HG02763 (cell line): ENCODE measurements around the gene ELF3.
"Not testable (repeated sequence)": the region's sequence is repeated elsewhere in the genome, so short reads cannot be mapped to it uniquely, and the experiment has no call there.

Source experiments
- ATAC-seq: cut with Tn5 transposase; IDR thresholded peaks from one replicate; pipeline ENCODE4 v1.9.1; 2021; ENCODE audit warnings: mild to moderate bottlenecking, moderate library complexity; ENCODE audit not compliant: unreplicated experiment

Gene ELF3

DNA sequence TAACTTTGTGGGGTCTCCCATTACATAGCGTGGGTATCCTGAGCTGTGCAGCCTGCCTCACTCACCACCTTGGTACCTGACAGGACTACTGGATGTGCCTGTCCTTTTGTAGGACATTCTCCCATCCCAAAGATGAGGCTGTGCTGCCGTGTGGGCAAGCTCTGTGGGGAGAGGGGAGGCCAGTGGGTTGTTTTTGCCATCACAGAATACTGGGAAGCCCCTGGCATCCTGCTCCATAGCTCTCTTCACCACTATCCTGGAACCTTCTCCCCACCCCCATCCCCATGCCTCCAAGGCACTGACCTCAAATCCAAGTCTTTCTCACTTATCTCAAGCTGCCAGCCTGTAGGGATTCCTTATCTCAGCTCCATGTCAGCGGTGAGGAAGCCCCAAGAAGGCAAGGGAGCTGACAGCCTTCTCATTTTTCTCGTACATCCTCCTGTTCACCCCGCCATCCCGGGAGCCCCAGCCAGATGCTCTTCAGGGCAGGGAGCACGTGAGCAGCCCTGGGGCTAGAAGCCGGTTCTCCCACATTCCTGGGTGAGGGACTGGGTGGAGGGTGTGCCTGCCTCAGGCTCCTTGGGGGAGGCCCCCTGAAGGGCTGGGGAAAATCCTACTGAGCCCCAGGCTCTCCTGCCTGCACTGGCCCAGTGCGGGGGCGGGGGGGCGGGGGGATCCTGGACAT is 2.4 kb upstream of the ELF3 start:
- no peak for ATAC-seq

DNA sequence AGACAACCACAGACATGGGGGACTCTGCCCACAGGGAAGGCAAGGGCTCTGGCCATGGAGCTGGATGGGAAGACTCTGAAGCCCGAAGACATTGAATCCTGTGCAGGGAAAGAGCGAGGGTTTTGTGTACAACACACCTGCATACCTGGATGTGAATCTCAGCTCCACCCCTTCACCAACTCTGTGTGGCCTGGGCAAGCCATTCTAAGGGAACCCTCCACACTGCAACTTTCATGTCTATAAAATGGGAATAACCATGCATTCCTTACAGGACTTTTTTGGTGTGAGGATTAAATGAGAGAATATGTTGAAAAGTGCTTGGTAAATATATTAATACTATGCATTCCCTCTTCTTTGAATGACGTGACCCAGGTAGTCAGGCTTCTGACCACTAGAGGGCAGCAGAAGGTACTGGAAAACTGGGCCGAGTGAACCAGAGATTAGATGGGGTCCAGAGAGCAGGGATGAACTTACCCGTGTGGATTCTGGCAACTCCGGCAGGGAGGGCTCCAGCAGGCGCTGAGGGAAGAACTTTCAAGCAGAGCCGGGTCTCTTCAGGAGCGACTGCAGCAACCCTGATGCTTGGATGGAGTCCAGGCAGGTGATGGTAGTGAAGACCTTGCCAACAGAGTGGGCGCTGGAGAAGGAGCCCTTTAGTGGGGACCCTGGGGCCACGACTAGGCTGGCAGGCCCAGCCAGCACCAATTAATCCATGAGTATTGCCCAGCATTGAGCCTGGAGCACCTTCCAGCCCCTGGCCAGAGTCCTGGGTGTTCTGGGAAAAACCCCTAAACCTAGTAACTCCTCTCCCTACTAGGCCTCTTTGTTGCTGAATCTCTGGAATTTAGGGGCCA is 834 bp upstream of the ELF3 start:
- no peak for ATAC-seq

DNA sequence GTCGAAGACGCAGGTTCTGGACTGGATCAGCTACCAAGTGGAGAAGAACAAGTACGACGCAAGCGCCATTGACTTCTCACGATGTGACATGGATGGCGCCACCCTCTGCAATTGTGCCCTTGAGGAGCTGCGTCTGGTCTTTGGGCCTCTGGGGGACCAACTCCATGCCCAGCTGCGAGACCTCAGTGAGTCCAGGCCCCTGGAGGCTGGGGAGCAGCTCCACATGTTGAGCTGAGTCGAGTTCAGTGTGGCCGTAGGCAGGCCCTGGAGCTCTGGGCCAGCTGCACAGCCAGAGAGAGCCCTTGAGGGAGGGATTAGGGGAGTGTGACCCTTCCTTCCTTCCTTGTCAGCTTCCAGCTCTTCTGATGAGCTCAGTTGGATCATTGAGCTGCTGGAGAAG is 1.6 kb downstream of the ELF3 start:
- ATAC-seq = no peak

DNA sequence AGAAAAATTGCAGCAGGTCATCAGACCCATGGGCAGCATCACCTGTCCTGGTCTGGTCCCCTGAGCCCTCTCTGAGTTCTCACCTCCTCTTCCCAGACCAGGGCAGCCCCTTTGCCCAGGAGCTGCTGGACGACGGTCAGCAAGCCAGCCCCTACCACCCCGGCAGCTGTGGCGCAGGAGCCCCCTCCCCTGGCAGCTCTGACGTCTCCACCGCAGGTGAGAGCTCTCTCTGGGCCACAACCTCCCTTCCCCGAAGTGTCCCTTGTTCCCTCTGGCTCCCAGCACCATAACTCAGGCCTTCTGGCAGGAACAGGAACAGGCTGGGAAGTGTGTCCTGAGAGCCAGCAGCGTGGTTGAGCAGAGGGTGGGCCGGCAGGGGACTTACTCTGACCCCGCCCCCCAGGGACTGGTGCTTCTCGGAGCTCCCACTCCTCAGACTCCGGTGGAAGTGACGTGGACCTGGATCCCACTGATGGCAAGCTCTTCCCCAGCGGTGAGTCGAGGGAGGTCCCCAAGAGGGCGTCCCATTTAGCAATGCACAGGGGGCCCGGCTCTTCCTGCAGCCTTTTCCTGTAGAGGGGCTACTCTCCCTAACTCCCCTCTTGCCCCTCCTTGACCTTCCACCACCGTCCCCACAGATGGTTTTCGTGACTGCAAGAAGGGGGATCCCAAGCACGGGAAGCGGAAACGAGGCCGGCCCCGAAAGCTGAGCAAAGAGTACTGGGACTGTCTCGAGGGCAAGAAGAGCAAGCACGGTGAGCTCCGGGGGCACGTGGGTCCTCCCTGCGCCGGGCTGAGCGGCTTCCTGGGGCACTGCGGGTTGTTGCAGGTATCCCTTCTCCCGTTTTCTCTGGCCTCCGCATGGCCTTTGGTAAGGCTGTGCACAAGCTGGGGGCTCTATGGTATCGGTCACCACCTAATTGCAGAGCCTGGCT is 2.4 kb downstream of the ELF3 start:
- no peak for ATAC-seq

DNA sequence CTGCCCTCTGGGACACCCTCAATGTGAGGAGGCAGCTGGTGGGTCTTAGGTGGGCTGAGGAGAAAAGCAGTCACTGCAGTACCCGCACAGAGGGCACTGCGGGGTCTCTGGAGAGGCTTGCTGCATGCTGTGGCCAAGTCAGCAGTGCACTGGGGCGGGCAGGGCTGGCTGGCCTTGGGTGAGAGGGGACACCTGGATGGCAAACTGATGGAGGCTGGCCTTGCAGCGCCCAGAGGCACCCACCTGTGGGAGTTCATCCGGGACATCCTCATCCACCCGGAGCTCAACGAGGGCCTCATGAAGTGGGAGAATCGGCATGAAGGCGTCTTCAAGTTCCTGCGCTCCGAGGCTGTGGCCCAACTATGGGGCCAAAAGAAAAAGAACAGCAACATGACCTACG is 3.2 kb downstream of the ELF3 start:
- ATAC-seq = no peak

DNA sequence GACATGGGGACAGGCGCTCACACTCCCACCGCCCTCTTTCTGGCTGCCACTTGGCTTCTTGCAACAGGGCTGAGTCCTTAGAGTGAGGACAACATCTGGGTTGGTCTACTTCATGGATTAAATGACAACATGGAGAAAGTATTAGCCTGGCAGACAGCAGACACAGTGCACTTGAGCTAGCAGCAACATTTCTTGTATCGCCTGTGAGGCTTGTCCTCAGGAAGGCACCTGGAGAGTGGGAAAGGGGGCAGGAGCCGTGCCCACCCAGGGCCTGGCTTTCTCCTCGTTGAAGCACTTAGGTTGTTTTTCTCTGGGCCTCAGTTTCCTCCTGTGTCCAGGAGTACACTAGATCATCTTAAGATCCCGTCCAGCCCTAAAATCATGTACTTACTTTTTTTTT is 3.7 kb downstream of the ELF3 start:
- ATAC-seq = no peak

DNA sequence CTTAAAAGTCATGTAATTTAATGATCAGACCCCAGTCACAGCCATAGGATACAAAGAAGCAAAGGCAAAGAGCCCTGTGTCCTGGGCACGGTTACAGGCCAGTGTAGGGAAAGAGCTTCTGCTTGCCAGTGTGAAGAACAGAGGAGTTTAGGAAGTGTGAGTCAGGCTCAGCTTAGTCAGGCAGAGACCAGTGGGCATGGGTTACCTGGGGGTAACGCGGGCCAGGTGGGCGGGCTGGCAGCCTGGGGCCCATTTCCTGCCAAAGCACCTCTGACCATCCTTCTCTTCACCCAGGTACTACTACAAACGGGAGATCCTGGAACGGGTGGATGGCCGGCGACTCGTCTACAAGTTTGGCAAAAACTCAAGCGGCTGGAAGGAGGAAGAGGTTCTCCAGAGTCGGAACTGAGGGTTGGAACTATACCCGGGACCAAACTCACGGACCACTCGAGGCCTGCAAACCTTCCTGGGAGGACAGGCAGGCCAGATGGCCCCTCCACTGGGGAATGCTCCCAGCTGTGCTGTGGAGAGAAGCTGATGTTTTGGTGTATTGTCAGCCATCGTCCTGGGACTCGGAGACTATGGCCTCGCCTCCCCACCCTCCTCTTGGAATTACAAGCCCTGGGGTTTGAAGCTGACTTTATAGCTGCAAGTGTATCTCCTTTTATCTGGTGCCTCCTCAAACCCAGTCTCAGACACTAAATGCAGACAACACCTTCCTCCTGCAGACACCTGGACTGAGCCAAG is 4.7 kb downstream of the ELF3 start:
- no peak for ATAC-seq

DNA sequence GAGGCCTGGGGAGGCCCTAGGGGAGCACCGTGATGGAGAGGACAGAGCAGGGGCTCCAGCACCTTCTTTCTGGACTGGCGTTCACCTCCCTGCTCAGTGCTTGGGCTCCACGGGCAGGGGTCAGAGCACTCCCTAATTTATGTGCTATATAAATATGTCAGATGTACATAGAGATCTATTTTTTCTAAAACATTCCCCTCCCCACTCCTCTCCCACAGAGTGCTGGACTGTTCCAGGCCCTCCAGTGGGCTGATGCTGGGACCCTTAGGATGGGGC is 5.2 kb downstream of the ELF3 start:
- no peak for ATAC-seq

DNA sequence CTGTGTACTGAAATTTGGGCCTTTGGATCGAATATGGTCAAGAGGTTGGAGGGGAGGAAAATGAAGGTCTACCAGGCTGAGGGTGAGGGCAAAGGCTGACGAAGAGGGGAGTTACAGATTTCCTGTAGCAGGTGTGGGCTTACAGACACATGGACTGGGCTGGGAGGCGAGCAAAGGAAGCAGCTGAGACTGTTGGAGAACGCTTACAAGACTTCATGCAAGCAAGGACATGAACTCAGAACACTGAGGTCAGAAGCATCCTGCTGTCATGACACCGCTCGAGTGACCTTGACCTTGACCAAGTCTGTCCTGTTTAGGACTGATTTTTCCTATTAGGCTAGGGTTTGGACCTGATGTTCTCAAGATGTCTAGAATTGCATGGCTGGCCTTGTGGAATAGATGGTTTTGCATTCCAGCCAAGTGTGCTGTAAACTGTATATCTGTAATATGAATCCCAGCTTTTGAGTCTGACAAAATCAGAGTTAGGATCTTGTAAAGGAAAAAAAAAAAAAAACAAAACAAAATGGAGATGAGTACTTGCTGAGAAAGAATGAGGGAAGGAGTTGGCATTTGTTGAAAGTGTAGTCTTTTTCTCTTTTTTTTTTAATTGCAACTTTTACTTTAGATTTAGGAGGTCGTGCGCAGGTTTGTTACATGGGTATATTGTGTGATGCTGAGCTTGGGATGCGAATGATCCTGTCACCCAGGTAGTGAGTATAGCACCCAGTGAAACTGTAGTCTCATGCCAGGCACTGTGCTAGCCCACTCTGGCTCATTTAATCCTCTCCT is 5.8 kb downstream of the ELF3 start:
- no peak for ATAC-seq

DNA sequence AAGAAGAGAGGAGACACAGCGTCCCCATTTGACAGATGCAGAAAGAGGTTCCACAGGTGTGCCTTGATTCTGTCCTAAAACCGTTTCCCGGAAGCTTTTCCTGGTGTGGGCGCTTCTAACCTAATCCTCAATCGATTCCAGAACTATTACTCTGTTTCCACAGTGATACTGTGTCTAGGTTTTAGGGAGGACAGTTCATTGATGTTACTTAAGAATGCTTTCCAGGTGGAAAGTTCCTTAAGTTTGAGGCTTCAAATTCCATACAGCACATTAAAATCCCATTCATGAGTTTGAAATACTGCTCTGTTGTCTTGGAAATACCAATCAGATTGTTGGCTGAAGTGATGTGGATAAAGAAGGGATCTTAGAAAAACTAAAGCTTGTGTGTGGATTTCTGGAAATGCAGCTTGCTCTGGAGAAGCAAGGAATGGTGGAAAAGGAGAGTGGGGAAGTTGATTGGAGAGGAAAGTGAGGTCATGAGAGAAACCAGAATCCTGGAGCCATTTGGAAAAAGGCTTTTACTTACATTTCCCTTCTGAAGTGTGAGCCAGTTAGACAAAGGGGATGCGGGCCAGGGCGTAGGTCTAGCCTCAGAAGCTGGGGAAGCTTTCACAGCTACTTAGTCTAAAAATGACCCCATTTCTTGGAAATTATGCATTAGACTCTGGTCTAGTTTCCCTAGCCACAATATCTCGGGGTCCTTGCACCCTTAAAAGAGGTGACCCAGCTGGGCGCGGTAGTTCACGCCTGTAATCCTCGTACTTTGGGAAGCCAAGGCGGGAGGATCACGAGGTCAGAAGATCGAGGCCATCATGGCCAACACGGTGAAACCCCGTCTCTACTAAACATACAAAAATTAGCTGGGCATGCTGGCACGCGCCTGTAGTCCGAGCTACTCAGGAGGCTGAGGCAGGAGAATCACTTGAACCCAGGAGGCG is 6.7 kb downstream of the ELF3 start:
- ATAC-seq = no peak

DNA sequence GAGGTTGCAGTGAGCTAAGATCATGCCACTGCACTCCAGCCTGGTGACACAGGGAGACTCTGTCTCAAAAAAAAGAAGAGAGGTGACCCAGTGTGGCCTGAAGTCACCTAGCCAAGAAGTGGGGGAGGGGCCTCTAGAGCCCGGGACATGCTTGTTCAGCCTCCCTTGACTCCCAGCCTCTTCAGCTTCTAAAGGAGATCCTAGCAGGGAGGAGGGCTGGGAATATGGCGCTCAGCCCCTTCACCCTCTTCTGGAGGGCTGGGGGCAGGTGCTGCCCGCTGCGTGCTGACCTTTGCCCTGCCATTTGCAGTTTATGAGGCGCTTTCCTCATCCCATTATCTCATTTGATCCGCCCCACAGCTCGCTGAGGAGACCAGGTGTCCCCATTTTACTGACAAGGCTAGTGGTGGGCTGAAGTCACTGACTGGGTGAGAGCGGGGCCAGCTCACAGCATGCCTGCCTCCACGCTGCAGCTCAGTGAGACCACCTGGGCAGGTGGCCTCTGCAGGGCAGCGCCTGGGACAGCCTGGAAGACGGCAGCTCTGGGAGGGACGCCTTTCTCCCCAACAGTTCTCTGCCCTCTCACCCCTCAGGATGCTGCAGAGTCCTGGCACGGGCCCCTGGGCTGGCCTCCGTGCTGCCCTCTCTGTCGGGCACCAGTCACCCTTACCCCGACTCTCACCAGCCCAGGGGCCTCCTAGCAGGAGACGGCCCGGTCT is 7.5 kb downstream of the ELF3 start:
- ATAC-seq = no peak

DNA sequence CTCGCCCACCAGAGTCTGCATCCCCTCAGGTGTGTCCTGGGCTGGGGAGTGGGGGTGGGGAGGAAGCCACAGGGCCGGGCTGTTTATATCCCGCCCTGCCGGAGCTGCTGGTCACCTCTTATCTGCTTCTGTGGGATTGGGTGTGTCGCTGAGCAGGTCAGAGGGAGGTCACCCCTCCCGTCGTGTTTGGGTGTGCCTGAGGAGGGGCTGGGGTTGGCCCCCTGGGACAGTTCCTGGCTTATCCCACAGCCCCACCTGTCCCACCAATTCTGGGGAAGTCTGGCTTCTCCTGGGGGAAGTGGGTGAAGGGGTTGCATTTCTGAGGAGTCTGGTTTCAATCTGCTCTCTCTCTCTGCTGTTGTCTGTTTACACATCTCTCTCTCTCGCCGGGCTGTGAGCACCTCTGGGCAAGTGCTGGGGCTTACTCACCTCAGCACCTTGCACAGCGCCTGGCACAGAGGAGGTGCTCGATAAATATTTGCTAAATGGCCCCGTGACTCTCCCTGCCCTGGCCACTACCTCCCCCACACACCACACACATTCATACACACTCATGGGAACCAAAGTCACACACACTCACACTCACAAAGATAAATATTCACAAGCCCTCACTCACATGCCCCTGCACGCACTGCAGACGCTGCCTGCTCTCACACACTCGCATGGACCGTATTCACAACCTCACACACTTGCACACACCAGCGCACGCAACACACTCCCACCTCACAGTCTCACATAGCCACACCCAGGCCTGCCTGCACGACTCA is 8.3 kb downstream of the ELF3 start:
- ATAC-seq = no peak

DNA sequence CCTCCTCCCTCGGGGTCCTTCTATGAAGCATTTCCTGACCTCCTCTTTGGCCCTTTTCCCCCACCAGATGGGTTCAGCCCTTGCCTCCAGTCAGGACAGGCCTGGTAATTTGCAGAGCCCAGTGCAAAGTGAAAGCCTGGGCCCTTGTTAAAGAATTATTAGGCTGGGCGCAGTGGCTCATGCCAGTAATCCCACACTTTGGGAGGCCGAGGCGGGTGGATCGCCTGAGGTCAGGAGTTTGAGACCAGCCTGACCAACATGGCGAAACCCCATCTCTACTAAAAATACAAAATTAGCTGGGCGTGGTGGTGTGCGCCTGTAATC is 8.8 kb downstream of the ELF3 start:
- ATAC-seq = not testable (repeated sequence)

DNA sequence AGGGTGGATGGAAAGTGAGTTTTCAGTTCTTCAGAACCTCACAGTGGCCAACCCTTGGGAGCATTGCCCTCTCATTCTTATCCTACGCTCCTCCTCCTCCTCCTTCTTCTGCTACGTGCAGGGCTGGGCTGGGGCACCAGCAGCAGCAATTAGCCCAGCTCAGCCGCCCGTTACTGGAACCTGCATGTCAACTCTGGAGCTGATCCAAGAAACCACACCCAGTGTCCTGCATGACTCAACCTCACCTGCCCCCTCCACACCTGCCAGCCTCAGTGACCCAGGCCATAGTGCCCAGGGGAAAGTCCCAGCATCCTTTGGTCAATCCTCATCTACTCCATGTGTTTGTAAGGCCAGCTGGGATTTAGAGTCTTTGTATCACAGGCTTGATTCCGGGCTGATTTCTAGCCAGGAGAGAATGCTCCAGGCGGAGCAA is 12.6 kb downstream of the ELF3 start:
- ATAC-seq = no peak

DNA sequence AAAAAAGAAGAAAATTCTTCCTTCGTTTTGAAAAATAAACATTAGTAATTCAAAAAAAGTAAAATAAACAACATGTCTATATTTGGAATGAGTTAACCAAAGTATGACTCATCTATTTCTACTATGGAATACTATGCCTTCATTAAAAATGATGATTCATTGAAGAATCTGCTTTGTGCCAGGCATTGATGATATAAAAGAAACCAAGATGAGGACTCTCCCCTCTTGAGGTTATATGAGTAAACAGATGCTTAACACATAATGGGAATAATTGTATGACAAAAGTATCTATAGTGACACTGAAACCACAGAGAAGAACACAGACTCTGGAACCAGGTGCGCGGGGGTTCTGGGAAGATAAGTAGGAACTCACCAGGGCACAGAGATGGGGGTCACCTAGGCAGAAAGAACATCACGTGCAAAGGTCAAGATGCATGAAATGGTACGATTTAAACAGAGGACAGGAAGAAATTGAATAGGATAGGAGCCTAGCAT is 18.8 kb downstream of the ELF3 start:
- no peak for ATAC-seq

DNA sequence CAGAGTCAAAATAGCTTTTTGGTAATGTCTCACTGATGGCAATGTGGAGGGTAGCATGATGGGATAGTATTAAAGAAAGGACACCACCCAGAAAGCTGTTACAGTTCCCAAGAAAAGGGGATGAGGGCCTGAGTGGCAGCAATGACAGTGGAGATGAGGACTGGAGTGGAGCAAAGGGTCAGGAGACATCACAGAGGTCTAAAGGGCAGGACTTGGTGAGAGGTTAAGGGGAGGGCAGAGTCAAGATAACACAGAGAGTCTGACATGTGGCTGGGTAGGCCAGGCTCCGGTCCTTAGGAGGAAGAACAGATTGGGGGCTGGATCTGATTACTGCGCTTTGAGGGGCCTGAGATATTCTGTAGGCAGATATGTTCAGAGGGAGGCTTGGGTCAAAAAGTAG is 19.3 kb downstream of the ELF3 start:
- no peak for ATAC-seq

DNA sequence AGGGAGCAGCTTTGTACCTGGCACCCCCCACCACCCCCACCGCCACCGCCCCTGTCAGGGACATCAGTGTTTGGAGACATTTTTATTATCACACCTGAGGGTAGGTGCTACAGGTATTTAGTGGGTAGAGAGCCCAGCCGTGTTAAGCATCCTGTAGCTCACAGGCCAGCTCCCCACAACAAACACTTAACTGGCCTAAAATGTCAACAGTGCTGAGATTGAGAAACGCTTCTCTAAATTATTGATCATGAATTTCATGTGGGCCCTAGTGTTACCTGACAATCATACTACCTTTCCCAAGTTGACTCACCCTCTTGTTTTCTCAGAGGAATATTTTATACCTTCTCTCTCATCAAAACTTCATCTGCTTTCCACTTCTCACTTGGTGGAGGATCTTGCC is 21.4 kb downstream of the ELF3 start:
- ATAC-seq = no peak
